ENCODE results near the gene MACROD2. TPM values are rescaled to one million over a fixed set of nuclear protein-coding genes. Genes with fewer than 3 reads are reported as not detected.

Gene MACROD2
- polyA plus RNA-seq, 1 donor (not counting 4 experiments of a cell fraction or from before 2014, with no cell fraction given), result 0.71 TPM

DNA sequence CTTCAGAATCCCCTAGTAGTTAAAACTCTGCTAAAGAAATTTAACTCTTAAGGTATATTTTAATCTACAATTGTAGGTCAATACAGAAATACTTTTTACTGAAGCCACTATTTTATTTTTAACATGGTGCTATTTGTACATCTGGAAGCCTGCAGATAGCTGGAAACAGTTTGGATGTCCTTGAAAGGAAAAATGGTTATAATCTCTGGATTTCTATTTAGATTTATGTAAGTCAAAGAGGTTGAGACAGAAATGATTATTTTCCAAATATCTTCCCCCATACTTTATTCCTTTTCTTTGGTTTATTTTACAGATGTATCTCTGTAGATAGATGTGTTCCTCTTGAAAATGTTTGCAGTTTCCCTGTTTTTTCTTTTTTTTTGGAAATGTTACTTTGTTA, 1575.7 kb downstream of the MACROD2 start:
- Histone ChIP-seq H3K79me2 (ENCODE audit: control insufficient read depth, insufficient read depth, low read length) (no peaks in the 10 kb centered on the region), H3K36me3 (ENCODE audit: control insufficient read depth in 2 of 2, extremely low read depth in 1 of 2, insufficient read depth in 2 of 2, low read length in 2 of 2) (no peaks in the 10 kb centered on the region), H3K9me1 (ENCODE audit: control insufficient read depth, extremely low read depth, insufficient read depth, low read length) (no peaks in the 10 kb centered on the region), H3K4me1 (ENCODE audit: control insufficient read depth, extremely low read depth, insufficient read depth, low read length) (no peaks in the 10 kb centered on the region), H4K20me1 (ENCODE audit: control insufficient read depth, extremely low read depth, insufficient read depth, low read length) (no peaks in the 10 kb centered on the region), H3K27me3 (ENCODE audit: control insufficient read depth, extremely low read depth, insufficient read depth, low read length) (no peaks in the 10 kb centered on the region), H3K9ac (ENCODE audit: control insufficient read depth, extremely low read depth, insufficient read depth, low read length) (no peak overlapping the region), H3K27ac (ENCODE audit: control insufficient read depth, insufficient read depth, low read length) (no peak overlapping the region), H2AFZ (ENCODE audit: control insufficient read depth, low read length) (no peak overlapping the region), H3K9me3 (ENCODE audit: control insufficient read depth, low read depth, low read length) (no peaks in the 10 kb centered on the region), H3K4me3 (ENCODE audit: control insufficient read depth in 2 of 3, extremely low read depth in 1 of 3, insufficient read depth in 2 of 3, low read depth in 1 of 3, low read length in 3 of 3) (no peak overlapping the region), H3K4me2 (ENCODE audit: control insufficient read depth, extremely low read depth, insufficient read depth, low read depth, low read length) (no peak overlapping the region)
- DNase-seq (ENCODE audit: low read depth, low spot score) (no peak), FAIRE-seq (no peak)
- TF ChIP-seq, protein P1, sequence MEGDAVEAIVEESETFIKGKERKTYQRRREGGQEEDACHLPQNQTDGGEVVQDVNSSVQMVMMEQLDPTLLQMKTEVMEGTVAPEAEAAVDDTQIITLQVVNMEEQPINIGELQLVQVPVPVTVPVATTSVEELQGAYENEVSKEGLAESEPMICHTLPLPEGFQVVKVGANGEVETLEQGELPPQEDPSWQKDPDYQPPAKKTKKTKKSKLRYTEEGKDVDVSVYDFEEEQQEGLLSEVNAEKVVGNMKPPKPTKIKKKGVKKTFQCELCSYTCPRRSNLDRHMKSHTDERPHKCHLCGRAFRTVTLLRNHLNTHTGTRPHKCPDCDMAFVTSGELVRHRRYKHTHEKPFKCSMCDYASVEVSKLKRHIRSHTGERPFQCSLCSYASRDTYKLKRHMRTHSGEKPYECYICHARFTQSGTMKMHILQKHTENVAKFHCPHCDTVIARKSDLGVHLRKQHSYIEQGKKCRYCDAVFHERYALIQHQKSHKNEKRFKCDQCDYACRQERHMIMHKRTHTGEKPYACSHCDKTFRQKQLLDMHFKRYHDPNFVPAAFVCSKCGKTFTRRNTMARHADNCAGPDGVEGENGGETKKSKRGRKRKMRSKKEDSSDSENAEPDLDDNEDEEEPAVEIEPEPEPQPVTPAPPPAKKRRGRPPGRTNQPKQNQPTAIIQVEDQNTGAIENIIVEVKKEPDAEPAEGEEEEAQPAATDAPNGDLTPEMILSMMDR (optimal IDR thresholded peaks at IDR 0.05 in 1 of 3, IDR thresholded peaks at IDR 0.05 in 1 of 3, conservative IDR thresholded peaks at IDR 0.05 in 1 of 3; ENCODE audit: extremely low read depth in 1 of 3, insufficient read depth in 2 of 3, low read length in 3 of 3), result no peak
- no peak for TF ChIP-seq EZH2 (IDR thresholded peaks at IDR 0.05; ENCODE audit: low read length)
- dilution Hi-C loops (cut with MboI; ENCODE audit: extremely low pct_ligation_motif_present, low sequenced_read_pairs), result no loop called here

DNA sequence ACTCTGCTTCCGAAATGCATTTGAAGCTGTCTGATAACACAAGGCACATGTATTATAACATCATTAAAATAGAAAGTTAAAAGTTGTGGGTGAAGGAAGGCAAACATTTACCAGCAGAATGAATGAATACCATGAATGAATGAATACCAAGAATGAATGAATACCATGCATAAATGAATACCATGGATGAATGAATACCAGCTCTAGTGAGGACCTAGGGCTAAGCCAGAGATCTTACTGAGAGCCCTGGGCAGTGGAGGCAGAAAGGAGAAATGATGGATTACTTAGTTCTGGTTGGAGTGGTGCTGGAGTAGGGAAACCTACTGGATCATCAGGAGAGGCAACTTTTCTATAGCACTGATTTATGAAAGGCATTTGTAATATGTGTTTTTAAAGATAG, 1579.9 kb downstream of the MACROD2 start:
- TF ChIP-seq, protein P1 (optimal IDR thresholded peaks at IDR 0.05 in 1 of 3, IDR thresholded peaks at IDR 0.05 in 1 of 3, conservative IDR thresholded peaks at IDR 0.05 in 1 of 3; ENCODE audit: extremely low read depth in 1 of 3, insufficient read depth in 2 of 3, low read length in 3 of 3), result no peak
- TF ChIP-seq EZH2 (IDR thresholded peaks at IDR 0.05; ENCODE audit: low read length), result no peak
- H3K4me2 ChIP-seq (ENCODE audit: control insufficient read depth, extremely low read depth, insufficient read depth, low read depth, low read length), result no peak overlapping the region
- H3K36me3 ChIP-seq (ENCODE audit: control insufficient read depth in 2 of 2, extremely low read depth in 1 of 2, insufficient read depth in 2 of 2, low read length in 2 of 2), result no peaks in the 10 kb centered on the region
- DNase-seq (ENCODE audit: low read depth, low spot score) (no peak), FAIRE-seq (no peak)
- H3K4me1 ChIP-seq (ENCODE audit: control insufficient read depth, extremely low read depth, insufficient read depth, low read length), result no peaks in the 10 kb centered on the region
- H3K4me3 ChIP-seq (ENCODE audit: control insufficient read depth in 2 of 3, extremely low read depth in 1 of 3, insufficient read depth in 2 of 3, low read depth in 1 of 3, low read length in 3 of 3), result no peak overlapping the region
- no peak overlapping the region for H2AFZ ChIP-seq (ENCODE audit: control insufficient read depth, low read length)
- dilution Hi-C loops (cut with MboI; ENCODE audit: extremely low pct_ligation_motif_present, low sequenced_read_pairs), result no loop called here
- no peaks in the 10 kb centered on the region for H4K20me1 ChIP-seq (ENCODE audit: control insufficient read depth, extremely low read depth, insufficient read depth, low read length)
- no peak overlapping the region for H3K27ac ChIP-seq (ENCODE audit: control insufficient read depth, insufficient read depth, low read length)
- H3K9me1 ChIP-seq (ENCODE audit: control insufficient read depth, extremely low read depth, insufficient read depth, low read length), result no peaks in the 10 kb centered on the region
- H3K27me3 ChIP-seq (ENCODE audit: control insufficient read depth, extremely low read depth, insufficient read depth, low read length), result no peaks in the 10 kb centered on the region
- H3K9ac ChIP-seq (ENCODE audit: control insufficient read depth, extremely low read depth, insufficient read depth, low read length), result no peak overlapping the region
- no peaks in the 10 kb centered on the region for H3K79me2 ChIP-seq (ENCODE audit: control insufficient read depth, insufficient read depth, low read length)
- no peaks in the 10 kb centered on the region for H3K9me3 ChIP-seq (ENCODE audit: control insufficient read depth, low read depth, low read length)
